Activated CD4-positive, CD25-positive, alpha-beta regulatory T cell treated with anti-CD3 and anti-CD28 coated beads, Interleukin-2, amount 50 U/mL, for 72 hours (primary cell): ENCODE results near the gene APBA1.

ENCODE experiments used
- DNase-seq: peaks from one replicate; pipeline ENCODE4 v3.0.0; 2021

APBA1 gene

DNA sequence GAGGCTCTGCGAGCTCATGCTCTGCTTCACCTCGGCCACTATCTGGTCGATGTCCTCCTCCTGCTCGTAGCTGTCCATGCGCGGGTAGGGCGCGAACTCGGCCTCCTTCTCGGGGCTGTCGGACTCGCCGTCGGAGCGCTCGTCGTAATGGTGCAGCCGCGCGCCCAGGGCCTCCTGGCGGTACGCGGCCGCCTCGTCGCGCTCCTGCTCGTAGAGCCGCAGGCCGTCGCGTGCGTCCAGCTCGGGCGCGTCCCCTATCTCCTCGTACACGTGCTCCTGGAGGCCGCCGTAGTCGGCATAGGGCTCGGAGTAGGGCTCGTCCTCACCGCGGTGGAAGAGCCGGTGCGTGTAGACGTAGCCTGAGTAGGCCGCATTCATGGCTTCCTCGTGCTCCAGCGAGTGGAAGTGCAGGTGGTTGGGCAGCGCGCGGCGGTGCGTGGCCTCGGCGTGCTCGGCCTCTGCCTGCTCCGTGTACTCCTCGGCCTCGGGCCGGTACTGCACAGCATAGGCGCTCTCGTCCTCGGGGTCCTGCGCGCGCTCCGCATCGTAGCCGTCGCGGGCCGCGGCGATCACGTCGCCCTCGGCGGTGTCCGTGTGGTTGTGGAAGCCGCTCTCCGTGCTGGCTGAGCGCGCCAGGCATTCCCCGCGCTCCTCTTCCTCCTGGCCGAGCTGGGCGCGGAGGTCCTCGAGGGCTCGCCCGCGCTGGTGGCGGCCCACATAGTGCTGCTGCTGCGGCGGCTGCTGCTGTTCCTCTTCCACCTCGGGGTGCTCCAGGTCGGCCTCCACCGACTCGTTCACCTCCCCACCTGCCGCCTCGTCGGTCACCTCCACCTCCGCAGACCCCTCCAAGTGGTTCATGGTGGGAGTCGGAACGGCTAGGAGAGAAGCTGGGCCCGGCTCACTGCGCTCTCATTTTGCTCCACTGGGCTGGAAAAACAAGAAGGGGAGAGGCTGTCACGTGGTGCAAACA, 155.5 kb downstream of the APBA1 start:
- DNase-seq, result no peak

- DNase-seq, result no peak
Observed at GRCh38 chr9:69515810-69516209, 156.4 kb downstream of the APBA1 start.

GRCh38 chr9:69513141-69513820, 158.9 kb downstream of the APBA1 start:
- no peak for DNase-seq

- no peak for DNase-seq
Observed at GRCh38 chr9:69504058-69504457, 168.1 kb downstream of the APBA1 start.

DNA sequence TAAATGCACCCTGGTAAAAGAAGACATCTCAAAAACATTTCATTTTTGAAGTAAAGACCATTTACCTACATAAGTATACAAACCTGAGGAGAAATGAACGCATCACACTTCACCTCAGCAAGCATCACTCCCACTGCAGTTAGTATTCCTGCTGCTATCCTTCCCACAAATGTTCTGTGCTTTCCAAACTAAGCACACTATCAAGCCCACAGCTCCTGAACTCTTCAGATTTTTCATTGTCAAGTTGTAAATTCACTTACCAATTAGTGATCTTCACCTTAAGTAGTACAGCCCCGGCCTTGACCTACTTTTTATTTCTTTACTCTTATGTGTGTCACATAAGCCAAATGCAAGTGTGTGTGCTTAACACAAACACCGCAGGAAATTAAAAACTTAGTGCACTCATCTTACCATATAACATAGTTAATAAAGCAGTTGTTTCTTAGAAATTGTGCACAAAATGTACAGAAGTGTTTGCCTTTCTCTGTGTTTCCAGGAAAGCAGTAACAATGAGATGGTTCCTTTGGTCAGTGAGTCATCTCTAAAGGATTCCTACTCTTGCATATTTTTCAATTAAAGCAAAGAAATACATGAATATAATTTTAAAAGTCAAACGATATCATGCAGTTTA, 169.4 kb downstream of the APBA1 start:
- no peak for DNase-seq

DNA sequence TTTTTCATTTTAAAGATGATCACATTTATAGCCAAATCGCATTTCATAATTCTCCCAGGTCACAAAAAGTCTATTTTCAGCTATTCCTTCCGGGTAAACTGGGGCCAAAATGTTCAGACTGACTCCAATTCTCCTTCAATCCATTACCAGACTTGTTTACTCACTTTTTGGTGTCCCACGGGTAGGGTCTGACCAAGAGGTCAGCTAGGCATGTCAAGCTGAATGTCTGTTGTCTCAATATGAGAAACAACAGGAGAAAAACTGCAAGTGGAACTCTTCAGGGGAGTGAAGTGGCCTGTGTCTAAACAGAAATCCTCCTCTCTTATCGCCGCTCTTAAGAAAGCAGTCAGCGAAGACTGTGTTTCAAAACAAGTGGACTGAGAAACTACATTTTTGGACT, 171.3 kb downstream of the APBA1 start:
- no peak for DNase-seq

- DNase-seq, result no peak
Observed at GRCh38 chr9:69499959-69500358, 172.2 kb downstream of the APBA1 start.

GRCh38 chr9:69499407-69499806, 172.8 kb downstream of the APBA1 start:
- no peak for DNase-seq

GRCh38 chr9:69498470-69498869, 173.7 kb downstream of the APBA1 start:
- no peak for DNase-seq

- DNase-seq, result no peak
Observed at GRCh38 chr9:69497816-69498215, 174.4 kb downstream of the APBA1 start.

- no peak for DNase-seq
Observed at GRCh38 chr9:69496846-69497450, 175.2 kb downstream of the APBA1 start.

DNA sequence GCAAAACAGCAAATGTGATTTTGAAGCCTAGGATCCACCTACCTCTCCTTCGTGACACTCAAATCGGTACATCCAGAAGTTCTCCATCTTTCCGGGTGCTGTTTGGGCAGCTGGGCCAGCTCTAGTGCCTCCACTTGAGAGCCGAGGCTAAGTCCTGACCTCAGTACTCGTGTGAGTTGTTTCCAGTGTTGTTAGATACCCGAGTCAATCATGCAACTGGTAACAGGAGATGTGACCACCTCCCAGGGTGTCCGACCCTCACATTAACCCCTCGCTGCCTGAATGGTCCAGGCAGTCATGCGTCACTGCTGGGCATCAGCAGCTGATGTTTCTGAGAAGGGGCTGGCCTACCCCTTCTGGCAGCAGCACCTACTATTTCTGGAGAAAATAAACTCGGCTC, 176.9 kb downstream of the APBA1 start:
- DNase-seq, result no peak

DNA sequence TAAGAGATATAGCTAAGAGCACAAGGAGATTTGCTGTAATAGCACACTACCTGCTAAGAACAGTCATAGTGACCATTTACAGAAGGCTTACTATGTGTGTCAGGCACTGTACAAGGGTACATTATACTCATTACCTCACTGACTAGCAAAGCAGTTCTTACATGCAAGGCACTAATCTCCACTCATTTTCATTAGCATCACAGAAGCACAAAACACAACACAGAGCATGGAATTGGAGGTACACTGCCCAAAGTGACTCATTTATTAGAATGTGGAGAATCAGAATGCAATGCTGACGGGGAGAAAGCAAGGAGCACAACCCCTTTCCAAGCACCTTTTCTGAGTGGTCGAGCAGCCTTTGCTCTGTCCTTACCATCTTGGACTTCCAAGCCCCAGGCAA, 177.4 kb downstream of the APBA1 start:
- no peak for DNase-seq

- DNase-seq, result no peak
Observed at GRCh38 chr9:69494208-69494607, 178.0 kb downstream of the APBA1 start.

GRCh38 chr9:69486498-69486897, 185.7 kb downstream of the APBA1 start:
- no peak for DNase-seq

- no peak for DNase-seq
Observed at GRCh38 chr9:69485466-69485865, 186.7 kb downstream of the APBA1 start.

DNA sequence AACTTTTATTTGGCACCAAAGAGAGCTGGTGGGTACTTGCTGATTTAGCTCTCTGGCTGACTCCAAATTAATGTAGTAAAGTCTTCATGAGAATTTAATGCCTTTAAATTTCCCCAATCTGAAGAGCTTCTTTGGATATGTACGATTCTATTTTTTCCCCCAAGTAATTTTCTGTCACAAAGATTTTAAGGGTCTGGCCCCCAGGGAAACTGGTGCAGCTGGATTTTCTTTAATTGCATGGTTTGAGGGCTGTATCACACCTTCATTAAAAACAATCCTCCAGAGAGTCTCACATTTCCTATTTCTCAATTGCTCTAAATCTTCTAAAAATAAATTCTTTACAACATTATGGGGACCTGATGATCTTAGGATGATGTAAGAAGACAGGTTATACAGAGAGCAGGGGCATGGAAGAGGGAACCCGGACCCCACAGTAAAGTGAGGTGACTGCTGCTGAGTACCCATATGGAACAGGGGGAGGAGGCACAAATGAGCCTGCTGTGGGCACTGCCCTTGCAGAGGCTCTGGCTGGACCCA, 188.2 kb downstream of the APBA1 start:
- DNase-seq, result no peak

GRCh38 chr9:69476797-69477196, 195.4 kb downstream of the APBA1 start:
- no peak for DNase-seq

DNA sequence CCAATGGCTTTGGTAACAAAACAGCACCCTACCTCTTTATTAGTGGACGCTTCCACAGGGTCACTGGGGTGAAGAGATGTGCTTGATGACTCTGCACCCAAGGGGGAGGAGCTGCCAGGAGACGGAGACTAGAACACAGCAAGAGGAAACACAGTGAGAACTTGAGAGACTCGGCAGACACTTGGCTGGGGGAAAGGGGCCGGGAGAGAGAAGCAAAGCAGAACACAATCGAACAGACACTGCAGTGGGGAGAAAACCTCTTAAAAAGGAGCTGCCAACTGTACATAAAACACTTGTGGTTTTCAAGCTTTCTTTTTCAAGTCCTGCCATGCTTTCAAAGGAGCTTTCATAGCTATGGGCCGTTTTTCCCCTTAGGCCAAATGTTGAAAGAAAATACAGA, 196.2 kb downstream of the APBA1 start:
- DNase-seq, result no peak

- DNase-seq, result no peak
Observed at GRCh38 chr9:69474821-69475220, 197.3 kb downstream of the APBA1 start.

- DNase-seq, result no peak
Observed at GRCh38 chr9:69472101-69472620, 200.0 kb downstream of the APBA1 start.

GRCh38 chr9:69471433-69471832, 200.7 kb downstream of the APBA1 start:
- DNase-seq, result no peak
